Measurements from ENCODE around the gene SCD. TPM values are rescaled to one million over a fixed set of nuclear protein-coding genes. Genes with fewer than 3 reads are reported as not detected.

The SCD gene
- total RNA-seq, 4 donors from 2014 or later, result 7.1 to 16.8 (median 9.1) TPM

DNA sequence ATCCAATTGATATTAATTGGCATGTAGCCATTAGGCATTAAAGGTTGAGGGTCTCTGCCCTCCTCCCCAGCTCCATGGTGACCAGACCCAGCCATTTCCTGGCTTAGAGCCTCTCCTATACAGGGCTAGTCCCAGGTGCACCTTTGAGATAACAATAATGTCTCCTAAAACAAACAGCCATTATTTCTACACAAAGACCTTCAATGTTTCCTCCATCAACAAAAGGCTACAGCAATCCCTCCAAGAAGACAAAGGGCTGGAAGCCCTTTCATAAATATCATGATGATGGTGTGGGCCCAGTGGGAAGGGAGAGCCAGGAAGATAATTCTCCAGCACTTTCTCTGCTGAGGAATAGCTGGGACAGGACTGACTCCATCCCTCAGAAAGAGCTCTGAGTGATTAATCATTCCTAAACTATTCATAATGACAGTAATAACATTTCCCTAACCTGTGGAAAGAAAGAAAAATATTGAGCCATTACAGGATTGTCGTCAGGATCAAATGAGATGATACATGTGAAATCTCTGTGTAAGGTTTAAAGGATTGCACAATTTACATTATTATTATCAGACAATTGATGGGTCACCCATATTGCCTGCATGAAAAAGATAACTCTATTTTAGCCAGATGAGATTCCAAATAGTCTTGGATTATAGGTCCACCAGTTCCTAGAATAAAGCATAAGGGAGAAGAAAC, 27.2 kb upstream of the SCD start:
- intact Hi-C loops (cut with DNase I), result no loop called here
- Histone ChIP-seq H3K4me1 (no peaks in the 10 kb centered on the region), H3K27me3 (peaks cover 0 to 75% (median 0%) of the 10 kb centered on the region in 4 donors), H3K4me3 (no peak overlapping the region), H3K9me3 (no peaks in the 10 kb centered on the region), H3K36me3 (no peaks in the 10 kb centered on the region), H3K27ac (replicated peaks in 1 of 4) (no peak overlapping the region)
- no peak for DNase-seq (ENCODE audit: extremely low spot score)
- 70% methylated on average over 1 of the region's 1 CpG for WGBS
- TF ChIP-seq, protein P1, sequence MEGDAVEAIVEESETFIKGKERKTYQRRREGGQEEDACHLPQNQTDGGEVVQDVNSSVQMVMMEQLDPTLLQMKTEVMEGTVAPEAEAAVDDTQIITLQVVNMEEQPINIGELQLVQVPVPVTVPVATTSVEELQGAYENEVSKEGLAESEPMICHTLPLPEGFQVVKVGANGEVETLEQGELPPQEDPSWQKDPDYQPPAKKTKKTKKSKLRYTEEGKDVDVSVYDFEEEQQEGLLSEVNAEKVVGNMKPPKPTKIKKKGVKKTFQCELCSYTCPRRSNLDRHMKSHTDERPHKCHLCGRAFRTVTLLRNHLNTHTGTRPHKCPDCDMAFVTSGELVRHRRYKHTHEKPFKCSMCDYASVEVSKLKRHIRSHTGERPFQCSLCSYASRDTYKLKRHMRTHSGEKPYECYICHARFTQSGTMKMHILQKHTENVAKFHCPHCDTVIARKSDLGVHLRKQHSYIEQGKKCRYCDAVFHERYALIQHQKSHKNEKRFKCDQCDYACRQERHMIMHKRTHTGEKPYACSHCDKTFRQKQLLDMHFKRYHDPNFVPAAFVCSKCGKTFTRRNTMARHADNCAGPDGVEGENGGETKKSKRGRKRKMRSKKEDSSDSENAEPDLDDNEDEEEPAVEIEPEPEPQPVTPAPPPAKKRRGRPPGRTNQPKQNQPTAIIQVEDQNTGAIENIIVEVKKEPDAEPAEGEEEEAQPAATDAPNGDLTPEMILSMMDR (IDR thresholded peaks at IDR 0.05), result no peak
- TF ChIP-seq POLR2A (IDR thresholded peaks at IDR 0.05; ENCODE audit: low read depth) (no peak), POLR2AphosphoS5 (IDR thresholded peaks at IDR 0.05) (no peak), EP300 (IDR thresholded peaks at IDR 0.05) (no peak)

- no peak overlapping the region for H3K27ac ChIP-seq (replicated peaks in 1 of 4)
- no peak overlapping the region for H3K4me3 ChIP-seq
- DNase-seq (ENCODE audit: extremely low spot score), result no peak
- intact Hi-C loops (cut with DNase I), result no loop called here
- TF ChIP-seq, protein P1 (IDR thresholded peaks at IDR 0.05), result no peak
- TF ChIP-seq EP300 (IDR thresholded peaks at IDR 0.05), result no peak
- no peak for TF ChIP-seq POLR2AphosphoS5 (IDR thresholded peaks at IDR 0.05)
- no peaks in the 10 kb centered on the region for H3K9me3 ChIP-seq
- peaks cover 0 to 2% (median 0%) of the 10 kb centered on the region in 4 donors for H3K4me1 ChIP-seq
- no peaks in the 10 kb centered on the region for H3K36me3 ChIP-seq
- 41% methylated on average over 7 of the region's 7 CpGs for WGBS
- peaks cover 0 to 63% (median 3%) of the 10 kb centered on the region in 4 donors for H3K27me3 ChIP-seq
Observed at GRCh38 chr10:100325158-100325557, 21.9 kb upstream of the SCD start.

GRCh38 chr10:100327007-100327717, 19.9 kb upstream of the SCD start:
- peaks cover 0 to 2% (median 0%) of the 10 kb centered on the region in 4 donors for H3K4me1 ChIP-seq
- no peak overlapping the region for H3K27ac ChIP-seq (replicated peaks in 1 of 4)
- H3K36me3 ChIP-seq, result no peaks in the 10 kb centered on the region
- peaks cover 0 to 73% (median 4%) of the 10 kb centered on the region in 4 donors for H3K27me3 ChIP-seq
- 33% methylated on average over 8 of the region's 8 CpGs for WGBS
- DNase-seq (ENCODE audit: extremely low spot score), result no peak
- intact Hi-C loops (cut with DNase I), result no loop called here
- TF ChIP-seq POLR2A (IDR thresholded peaks at IDR 0.05; ENCODE audit: low read depth) (no peak), EP300 (IDR thresholded peaks at IDR 0.05) (no peak), POLR2AphosphoS5 (IDR thresholded peaks at IDR 0.05) (no peak)
- TF ChIP-seq, protein P1 (IDR thresholded peaks at IDR 0.05), result no peak
- no peaks in the 10 kb centered on the region for H3K9me3 ChIP-seq
- no peak overlapping the region for H3K4me3 ChIP-seq

GRCh38 chr10:100327718-100328009, 19.4 kb upstream of the SCD start:
- Histone ChIP-seq H3K27ac (replicated peaks in 1 of 4) (no peak overlapping the region), H3K9me3 (no peaks in the 10 kb centered on the region), H3K4me3 (no peak overlapping the region), H3K36me3 (no peaks in the 10 kb centered on the region), H3K27me3 (peaks cover 0 to 75% (median 4%) of the 10 kb centered on the region in 4 donors), H3K4me1 (peaks cover 0 to 2% (median 0%) of the 10 kb centered on the region in 4 donors)
- WGBS, result 67% methylated on average over 3 of the region's 3 CpGs
- intact Hi-C loops (cut with DNase I), result no loop called here
- no peak for TF ChIP-seq EP300 (IDR thresholded peaks at IDR 0.05)
- TF ChIP-seq, protein P1 (IDR thresholded peaks at IDR 0.05), result no peak
- TF ChIP-seq POLR2AphosphoS5 (IDR thresholded peaks at IDR 0.05), result no peak
- TF ChIP-seq POLR2A (IDR thresholded peaks at IDR 0.05; ENCODE audit: low read depth), result no peak
- no peak for DNase-seq (ENCODE audit: extremely low spot score)
